ENCODE data around the gene AQP6.

The AQP6 gene

GRCh38 chr12:50003595-50003994 is 30.8 kb downstream of the AQP6 start:
- Histone ChIP-seq H3K36me3 (replicated peaks; ENCODE audit: insufficient read depth, low read length) (peaks cover 28% of the 10 kb centered on the region), H3K79me2 (ENCODE audit: low read length) (peaks cover 48% of the 10 kb centered on the region)
- no peak for DNase-seq

GRCh38 chr12:50004696-50005095 is 31.9 kb downstream of the AQP6 start:
- H3K4me3 ChIP-seq (ENCODE audit: low read length): no peak overlapping the region
- DNase-seq: no peak
- H3K4me2 ChIP-seq (ENCODE audit: low read depth, low read length): no peak overlapping the region
- H2AFZ ChIP-seq (ENCODE audit: low read length): no peak overlapping the region
- H3K9me2 ChIP-seq (replicated peaks; ENCODE audit: insufficient read depth, low read length): no peaks in the 10 kb centered on the region
- H4K20me1 ChIP-seq (ENCODE audit: insufficient read depth, low read length): no peaks in the 10 kb centered on the region
- H3F3A ChIP-seq (ENCODE audit: insufficient read depth, low read length): peaks cover 8% of the 10 kb centered on the region; the same call in 1 of the 2 replicates
- TF ChIP-seq EZH2 (optimal IDR thresholded peaks at IDR 0.05; ENCODE audit: low read depth, low read length) (no peak), EZH2phosphoT487 (IDR thresholded peaks at IDR 0.05; ENCODE audit: low read length) (no peak), CTCF (IDR thresholded peaks at IDR 0.05; ENCODE audit: low read length) (no peak)
- no peak overlapping the region for H3K27ac ChIP-seq (ENCODE audit: low read length)
- H3K27me3 ChIP-seq (replicated peaks; ENCODE audit: insufficient read depth, low read length): no peaks in the 10 kb centered on the region
- no peaks in the 10 kb centered on the region for H3K9me3 ChIP-seq (replicated peaks; ENCODE audit: insufficient read depth, low read length)
- H3K9ac ChIP-seq (ENCODE audit: low read length): no peak overlapping the region
- peaks cover 22% of the 10 kb centered on the region for H3K4me1 ChIP-seq (ENCODE audit: low read length)
- H3K36me3 ChIP-seq (replicated peaks; ENCODE audit: insufficient read depth, low read length): peaks cover 22% of the 10 kb centered on the region
- H3K79me2 ChIP-seq (ENCODE audit: low read length): peaks cover 57% of the 10 kb centered on the region

More at GRCh38 chr12:50003595-50003994, 30.8 kb downstream of the AQP6 start:
- Histone ChIP-seq H3K4me3 (ENCODE audit: low read length) (no peak overlapping the region), H3K9ac (ENCODE audit: low read length) (no peak overlapping the region), H2AFZ (ENCODE audit: low read length) (no peak overlapping the region), H3F3A (ENCODE audit: insufficient read depth, low read length) (peaks cover 8% of the 10 kb centered on the region; the same call in 1 of the 2 replicates), H3K4me1 (ENCODE audit: low read length) (peaks cover 22% of the 10 kb centered on the region), H3K27ac (ENCODE audit: low read length) (no peak overlapping the region), H3K9me3 (replicated peaks; ENCODE audit: insufficient read depth, low read length) (no peaks in the 10 kb centered on the region), H3K4me2 (ENCODE audit: low read depth, low read length) (no peak overlapping the region), H3K27me3 (replicated peaks; ENCODE audit: insufficient read depth, low read length) (no peaks in the 10 kb centered on the region), H3K9me2 (replicated peaks; ENCODE audit: insufficient read depth, low read length) (no peaks in the 10 kb centered on the region), H4K20me1 (ENCODE audit: insufficient read depth, low read length) (no peaks in the 10 kb centered on the region)
- TF ChIP-seq EZH2phosphoT487 (IDR thresholded peaks at IDR 0.05; ENCODE audit: low read length): no peak
- no peak for TF ChIP-seq EZH2 (optimal IDR thresholded peaks at IDR 0.05; ENCODE audit: low read depth, low read length)
- no peak for TF ChIP-seq CTCF (IDR thresholded peaks at IDR 0.05; ENCODE audit: low read length)

- Histone ChIP-seq H3K27ac (ENCODE audit: low read length) (no peak overlapping the region), H2AFZ (ENCODE audit: low read length) (no peak overlapping the region), H3K4me2 (ENCODE audit: low read depth, low read length) (no peak overlapping the region), H3K27me3 (replicated peaks; ENCODE audit: insufficient read depth, low read length) (no peaks in the 10 kb centered on the region), H3K79me2 (ENCODE audit: low read length) (peaks cover 62% of the 10 kb centered on the region), H3K4me1 (ENCODE audit: low read length) (peaks cover 22% of the 10 kb centered on the region), H3F3A (ENCODE audit: insufficient read depth, low read length) (peaks cover 8% of the 10 kb centered on the region; the same call in 1 of the 2 replicates), H3K9me2 (replicated peaks; ENCODE audit: insufficient read depth, low read length) (no peaks in the 10 kb centered on the region), H3K36me3 (replicated peaks; ENCODE audit: insufficient read depth, low read length) (peaks cover 26% of the 10 kb centered on the region), H3K4me3 (ENCODE audit: low read length) (no peak overlapping the region), H3K9ac (ENCODE audit: low read length) (no peak overlapping the region), H4K20me1 (ENCODE audit: insufficient read depth, low read length) (no peaks in the 10 kb centered on the region), H3K9me3 (replicated peaks; ENCODE audit: insufficient read depth, low read length) (no peaks in the 10 kb centered on the region)
- no peak for TF ChIP-seq EZH2 (optimal IDR thresholded peaks at IDR 0.05; ENCODE audit: low read depth, low read length)
- TF ChIP-seq CTCF (IDR thresholded peaks at IDR 0.05; ENCODE audit: low read length): no peak
- DNase-seq: no peak
Measured at GRCh38 chr12:50005175-50005574, 32.4 kb downstream of the AQP6 start.
